Uterine smooth muscle cell (primary cell): ENCODE results near the gene CTDSP1. TPM values are rescaled to one million over a fixed set of nuclear protein-coding genes. Genes with fewer than 3 reads are reported as not detected.

Experiments used
- total RNA-seq: library from RNA; depleted of rRNA; stranded (reverse); fragments of >200 nt; gene quantifications from 2 replicates; pipeline ENCODE4 v1.2.3, GENCODE V29; 2014

Gene CTDSP1, protein sequence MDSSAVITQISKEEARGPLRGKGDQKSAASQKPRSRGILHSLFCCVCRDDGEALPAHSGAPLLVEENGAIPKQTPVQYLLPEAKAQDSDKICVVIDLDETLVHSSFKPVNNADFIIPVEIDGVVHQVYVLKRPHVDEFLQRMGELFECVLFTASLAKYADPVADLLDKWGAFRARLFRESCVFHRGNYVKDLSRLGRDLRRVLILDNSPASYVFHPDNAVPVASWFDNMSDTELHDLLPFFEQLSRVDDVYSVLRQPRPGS
- total RNA-seq: 36.7 and 46.0 TPM in 2 replicates

DNA sequence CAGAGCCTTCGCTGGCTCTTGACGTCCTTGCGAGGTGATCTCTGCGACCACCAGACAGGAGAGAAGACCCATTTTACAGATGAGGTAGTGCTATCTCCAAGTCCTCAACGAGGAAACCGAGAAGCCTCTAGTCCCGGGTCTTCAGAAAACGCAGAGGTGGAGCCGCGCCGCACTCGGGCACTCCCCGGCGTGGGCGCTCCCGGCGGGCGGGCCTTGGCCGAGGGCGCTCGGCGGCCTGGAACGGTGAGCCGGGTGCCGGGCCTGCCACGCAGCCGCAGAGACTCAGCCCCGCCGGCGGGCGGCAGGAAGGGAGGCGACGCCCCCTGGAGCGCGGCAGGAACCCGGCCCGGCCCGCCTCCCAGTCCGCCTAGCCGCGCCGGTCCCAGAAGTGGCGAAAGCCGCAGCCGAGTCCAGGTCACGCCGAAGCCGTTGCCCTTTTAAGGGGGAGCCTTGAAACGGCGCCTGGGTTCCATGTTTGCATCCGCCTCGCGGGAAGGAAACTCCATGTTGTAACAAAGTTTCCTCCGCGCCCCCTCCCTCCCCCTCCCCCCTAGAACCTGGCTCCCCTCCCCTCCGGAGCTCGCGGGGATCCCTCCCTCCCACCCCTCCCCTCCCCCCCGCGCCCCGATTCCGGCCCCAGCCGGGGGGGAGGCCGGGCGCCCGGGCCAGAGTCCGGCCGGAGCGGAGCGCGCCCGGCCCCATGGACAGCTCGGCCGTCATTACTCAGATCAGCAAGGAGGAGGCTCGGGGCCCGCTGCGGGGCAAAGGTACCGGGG is at the start of gene CTDSP1:
Gene CTDSP1 (plus strand): TSS at position 478 of the 776 bp plus-strand sequence. CDS start 223 bp downstream, at position 701.

DNA sequence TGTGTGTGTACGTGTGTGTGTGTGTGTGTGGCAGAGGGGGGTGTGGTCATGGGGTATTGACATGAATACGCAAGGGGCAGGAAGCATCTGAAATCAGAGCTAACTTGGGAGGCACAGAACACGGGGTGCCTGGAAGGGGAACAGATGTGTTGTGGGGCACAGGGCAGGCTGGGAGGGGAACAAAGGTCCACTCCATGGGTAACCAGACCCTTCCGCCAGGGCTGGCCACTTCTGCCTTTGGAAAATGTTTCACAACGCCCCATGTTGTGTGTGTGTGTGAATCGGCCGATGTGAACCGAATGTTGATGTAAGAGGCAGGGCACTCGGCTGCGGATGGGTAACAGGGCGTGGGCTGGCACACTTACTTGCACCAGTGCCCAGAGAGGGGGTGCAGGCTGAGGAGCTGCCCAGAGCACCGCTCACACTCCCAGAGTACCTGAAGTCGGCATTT is 17.7 kb upstream of the CTDSP1 start, which contains the start of gene SLC11A1:
Gene SLC11A1 (plus strand): TSS at position 358 of the 451 bp plus-strand sequence. CDS start 96 bp downstream, outside the sequence.

DNA sequence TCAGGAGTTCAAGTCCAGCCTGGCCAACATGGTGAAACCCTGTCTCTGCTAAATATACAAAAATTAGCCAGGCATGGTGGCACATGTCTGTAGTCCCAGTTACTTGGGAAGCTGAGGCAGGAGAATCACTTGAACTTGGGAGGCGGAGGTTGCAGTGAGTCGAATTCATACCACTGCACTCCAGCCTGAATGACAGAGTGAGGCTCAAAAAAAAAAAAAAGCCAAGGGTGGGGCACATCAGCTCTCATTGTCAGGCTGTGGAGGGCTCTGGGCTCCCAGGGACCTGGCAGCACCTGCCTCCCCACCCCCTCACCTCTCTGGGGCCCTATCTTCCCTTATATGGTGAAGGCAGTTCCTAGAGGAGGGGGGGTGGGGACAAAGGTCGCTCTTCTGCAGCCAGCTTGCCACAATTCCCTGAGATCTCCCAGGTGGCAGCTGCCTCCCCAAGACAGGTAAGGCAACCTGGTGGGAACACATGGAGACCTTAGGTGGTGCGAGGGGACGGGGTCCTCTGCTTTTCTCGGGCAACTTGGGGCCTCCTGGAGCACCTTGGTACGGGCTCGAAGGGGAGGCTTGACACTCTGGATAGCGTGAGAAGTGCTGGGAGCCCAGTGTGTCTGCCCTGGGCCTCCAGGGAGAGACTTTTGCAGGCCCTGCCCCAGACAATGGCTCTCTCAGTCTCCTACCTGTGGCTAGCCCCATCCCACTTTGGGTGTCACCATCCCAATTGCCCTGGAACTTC is 19.2 kb downstream of the CTDSP1 start, which contains the start of gene VIL1:
Gene VIL1 (plus strand): TSS at position 407 of the 742 bp plus-strand sequence. CDS start 4,656 bp downstream, outside the sequence.

Other genes starting within 250 kb of the CTDSP1 start
- not detected in 2 replicates for gene CXCR1, start 232.9 kb upstream of the CTDSP1 start, total RNA-seq
- gene ARPC2, start 182.7 kb upstream of the CTDSP1 start, total RNA-seq: 300 and 448 TPM in 2 replicates
- 0.12 TPM in 1 of 2 replicates, not detected in the other for gene GPBAR1, start 138.9 kb upstream of the CTDSP1 start, total RNA-seq
- 160 and 195 TPM in 2 replicates for gene AAMP, start 129.7 kb upstream of the CTDSP1 start, total RNA-seq
- gene PNKD, start 129.3 kb upstream of the CTDSP1 start, total RNA-seq: 24.0 and 24.2 TPM in 2 replicates
- gene TMBIM1, start 107.4 kb upstream of the CTDSP1 start, total RNA-seq: 144 and 215 TPM in 2 replicates
- gene CATIP, start 43.0 kb upstream of the CTDSP1 start, total RNA-seq: not detected in 2 replicates
- gene SLC11A1, start 17.6 kb upstream of the CTDSP1 start, total RNA-seq: 0.11 and 0.25 TPM in 2 replicates
- gene VIL1, start 19.3 kb downstream of the CTDSP1 start, total RNA-seq: 0.12 TPM in 1 of 2 replicates, not detected in the other
- 10.1 and 11.6 TPM in 2 replicates for gene USP37, start 168.5 kb downstream of the CTDSP1 start, total RNA-seq
- gene CNOT9, start 169.0 kb downstream of the CTDSP1 start, total RNA-seq: 38.1 and 69.2 TPM in 2 replicates
- 2.1 and 2.6 TPM in 2 replicates for gene PLCD4, start 208.0 kb downstream of the CTDSP1 start, total RNA-seq